ENCODE results near the gene KRTAP10-7. TPM values are rescaled to one million over a fixed set of nuclear protein-coding genes. Genes with fewer than 3 reads are reported as not detected.
"Not testable (repeated sequence)": the region's sequence is repeated elsewhere in the genome, so short reads cannot be mapped to it uniquely, and the experiment has no call there.

KRTAP10-7 gene
- total RNA-seq, 1 donor from 2014 or later = not detected

- Mint-ChIP-seq H3K27me3 (ENCODE audit: low read depth, unreplicated experiment) (peaks cover 17% of the 10 kb centered on the region), H3K9me3 (ENCODE audit: unreplicated experiment) (peaks cover 32% of the 10 kb centered on the region)
- no peak for FAIRE-seq
Observed at GRCh38 chr21:44609193-44609592, 8.8 kb downstream of the KRTAP10-7 start.

GRCh38 chr21:44610157-44610843 lies 9.9 kb downstream of the KRTAP10-7 start:
- H3K27ac ChIP-seq (ENCODE audit: low read depth, low read length); H3K4me2 ChIP-seq (ENCODE audit: low read length); H3K79me2 ChIP-seq (ENCODE audit: insufficient read depth, low read length); H3K4me3 ChIP-seq (ENCODE audit: insufficient read depth, low read depth, low read length); FAIRE-seq; H3K9ac ChIP-seq (ENCODE audit: low read length); H3K36me3 ChIP-seq (ENCODE audit: insufficient read depth, low read length); H3K27me3 ChIP-seq (ENCODE audit: insufficient read depth, low read length); H4K20me1 ChIP-seq (ENCODE audit: insufficient read depth, low read length); H3K4me1 Mint-ChIP-seq (ENCODE audit: low read depth, unreplicated experiment); H3K4me3 Mint-ChIP-seq (ENCODE audit: unreplicated experiment); DNase-seq (ENCODE audit: low read depth); H3K27ac Mint-ChIP-seq (ENCODE audit: unreplicated experiment); H3K9me3 ChIP-seq (ENCODE audit: insufficient read depth, low read depth, low read length); H3K4me1 ChIP-seq (ENCODE audit: insufficient read depth, low read length); H3K36me3 Mint-ChIP-seq (ENCODE audit: low read depth, unreplicated experiment); H2AFZ ChIP-seq (ENCODE audit: low read depth, low read length): not testable (repeated sequence)
- Mint-ChIP-seq H3K27me3 (ENCODE audit: low read depth, unreplicated experiment) (peaks cover 16% of the 10 kb centered on the region), H3K9me3 (ENCODE audit: unreplicated experiment) (peaks cover 27% of the 10 kb centered on the region)

More at GRCh38 chr21:44609193-44609592, 8.8 kb downstream of the KRTAP10-7 start:
- H3K9ac ChIP-seq (ENCODE audit: low read length) = no peak overlapping the region
- H3K4me3 ChIP-seq (ENCODE audit: insufficient read depth, low read depth, low read length) = no peak overlapping the region
- TF ChIP-seq CTCF (IDR thresholded peaks at IDR 0.05; ENCODE audit: insufficient read depth, low read depth, low read length) (no peak), EZH2 (IDR thresholded peaks at IDR 0.05; ENCODE audit: insufficient read depth, low read length) (no peak)
- H3K27me3 ChIP-seq (ENCODE audit: insufficient read depth, low read length) = no peaks in the 10 kb centered on the region
- H3K9me3 ChIP-seq (ENCODE audit: insufficient read depth, low read depth, low read length) = peaks cover 9% of the 10 kb centered on the region
- no peak overlapping the region for H3K27ac ChIP-seq (ENCODE audit: low read depth, low read length)
- Mint-ChIP-seq H3K4me3 (ENCODE audit: unreplicated experiment) (no peak overlapping the region), H3K4me1 (ENCODE audit: low read depth, unreplicated experiment) (no peaks in the 10 kb centered on the region), H3K27ac (ENCODE audit: unreplicated experiment) (no peak overlapping the region), H3K36me3 (ENCODE audit: low read depth, unreplicated experiment) (peaks cover 2% of the 10 kb centered on the region)
- H3K36me3 ChIP-seq (ENCODE audit: insufficient read depth, low read length) = no peaks in the 10 kb centered on the region
- H3K4me1 ChIP-seq (ENCODE audit: insufficient read depth, low read length) = no peaks in the 10 kb centered on the region
- no peaks in the 10 kb centered on the region for H4K20me1 ChIP-seq (ENCODE audit: insufficient read depth, low read length)
- H2AFZ ChIP-seq (ENCODE audit: low read depth, low read length) = no peak overlapping the region
- DNase-seq (ENCODE audit: low read depth) = no peak
- H3K4me2 ChIP-seq (ENCODE audit: low read length) = no peak overlapping the region
- H3K79me2 ChIP-seq (ENCODE audit: insufficient read depth, low read length) = no peaks in the 10 kb centered on the region

GRCh38 chr21:44611551-44611950 lies 11.2 kb downstream of the KRTAP10-7 start:
- Mint-ChIP-seq H3K4me1 (ENCODE audit: low read depth, unreplicated experiment) (no peaks in the 10 kb centered on the region), H3K36me3 (ENCODE audit: low read depth, unreplicated experiment) (peaks cover 2% of the 10 kb centered on the region), H3K27me3 (ENCODE audit: low read depth, unreplicated experiment) (peaks cover 21% of the 10 kb centered on the region), H3K4me3 (ENCODE audit: unreplicated experiment) (no peak overlapping the region), H3K9me3 (ENCODE audit: unreplicated experiment) (peaks cover 27% of the 10 kb centered on the region), H3K27ac (ENCODE audit: unreplicated experiment) (no peak overlapping the region)
- H3K27ac ChIP-seq (ENCODE audit: low read depth, low read length) = no peak overlapping the region
- TF ChIP-seq EZH2 (IDR thresholded peaks at IDR 0.05; ENCODE audit: insufficient read depth, low read length) = no peak
- no peak for TF ChIP-seq CTCF (IDR thresholded peaks at IDR 0.05; ENCODE audit: insufficient read depth, low read depth, low read length)
- no peaks in the 10 kb centered on the region for H4K20me1 ChIP-seq (ENCODE audit: insufficient read depth, low read length)
- H3K27me3 ChIP-seq (ENCODE audit: insufficient read depth, low read length) = no peaks in the 10 kb centered on the region
- no peak for FAIRE-seq
- H3K36me3 ChIP-seq (ENCODE audit: insufficient read depth, low read length) = no peaks in the 10 kb centered on the region
- H3K9me3 ChIP-seq (ENCODE audit: insufficient read depth, low read depth, low read length) = peaks cover 9% of the 10 kb centered on the region
- H3K4me1 ChIP-seq (ENCODE audit: insufficient read depth, low read length) = no peaks in the 10 kb centered on the region
- H3K4me3 ChIP-seq (ENCODE audit: insufficient read depth, low read depth, low read length) = no peak overlapping the region
- no peaks in the 10 kb centered on the region for H3K79me2 ChIP-seq (ENCODE audit: insufficient read depth, low read length)
- no peak overlapping the region for H3K9ac ChIP-seq (ENCODE audit: low read length)
- no peak overlapping the region for H2AFZ ChIP-seq (ENCODE audit: low read depth, low read length)
- no peak overlapping the region for H3K4me2 ChIP-seq (ENCODE audit: low read length)
- DNase-seq (ENCODE audit: low read depth) = no peak

All from astrocyte (in vitro differentiated cells and primary cell).